ENCODE data around the gene DDX39A.
"Not testable (repeated sequence)": the region's sequence is repeated elsewhere in the genome, so short reads cannot be mapped to it uniquely, and the experiment has no call there.

Gene DDX39A

DNA sequence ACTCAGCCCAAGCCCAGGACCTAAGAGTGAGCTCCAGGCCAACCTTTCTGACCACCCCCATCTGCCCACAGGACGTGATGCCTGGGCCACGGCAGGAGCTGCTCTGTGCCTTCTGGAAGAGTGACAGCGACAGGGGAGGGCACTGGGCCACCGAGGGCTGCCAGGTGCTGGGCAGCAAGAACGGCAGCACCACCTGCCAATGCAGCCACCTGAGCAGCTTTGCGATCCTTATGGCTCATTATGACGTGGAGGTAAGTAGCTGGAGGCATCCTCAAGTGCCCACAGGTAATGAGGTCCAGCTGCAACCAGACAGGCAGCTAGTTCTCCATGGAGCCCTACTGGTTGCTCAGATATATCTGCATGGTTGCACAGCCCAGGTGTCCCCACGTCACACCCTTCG lies 14.8 kb downstream of the DDX39A start:
- Histone ChIP-seq H3K36me3 (ENCODE audit: low read length) (0 out of 2 replicates have a peak, but pooled peaks cover 3% of the 10 kb centered on the region), H3K4me2 (ENCODE audit: low read depth, low read length, poor library complexity, severe bottlenecking) (no peak overlapping the region), H2AFZ (ENCODE audit: low read depth, low read length, severe bottlenecking) (no peak overlapping the region), H3K27me3 (ENCODE audit: low read length) (no peaks in the 10 kb centered on the region), H3K4me3 (ENCODE audit: insufficient read depth, low read length, poor library complexity, severe bottlenecking) (no peak overlapping the region), H3K27ac (ENCODE audit: low read depth, low read length) (no peak overlapping the region), H3K9ac (ENCODE audit: low read length) (no peak overlapping the region), H4K20me1 (ENCODE audit: low read depth, low read length) (no peaks in the 10 kb centered on the region; the same call in 1 of the 2 replicates), H3K9me2 (replicated peaks; ENCODE audit: insufficient read depth, low read length) (no peaks in the 10 kb centered on the region), H3F3A (ENCODE audit: insufficient read depth) (peaks cover 12% of the 10 kb centered on the region; the same call in 1 of the 2 replicates), H3K9me3 (ENCODE audit: insufficient read depth, low read length) (no peaks in the 10 kb centered on the region), H3K79me2 (ENCODE audit: insufficient read depth, low read length) (no peaks in the 10 kb centered on the region)
- TF ChIP-seq EZH2phosphoT487 (conservative IDR thresholded peaks at IDR 0.05; ENCODE audit: low read length) (no peak), CTCF (IDR thresholded peaks at IDR 0.05; ENCODE audit: insufficient read depth, low read length, poor library complexity, severe bottlenecking) (no peak)

GRCh38 chr19:14403145-14403930 lies 15.8 kb downstream of the DDX39A start:
- H3K27me3 ChIP-seq (ENCODE audit: low read length); H3K27ac ChIP-seq (ENCODE audit: low read depth, low read length); H3F3A ChIP-seq (ENCODE audit: insufficient read depth); H3K9ac ChIP-seq (ENCODE audit: low read length); H3K9me2 ChIP-seq (replicated peaks; ENCODE audit: insufficient read depth, low read length); H3K79me2 ChIP-seq (ENCODE audit: insufficient read depth, low read length); H3K4me2 ChIP-seq (ENCODE audit: low read depth, low read length, poor library complexity, severe bottlenecking); H4K20me1 ChIP-seq (ENCODE audit: low read depth, low read length); H3K4me3 ChIP-seq (ENCODE audit: insufficient read depth, low read length, poor library complexity, severe bottlenecking); H3K36me3 ChIP-seq (ENCODE audit: low read length); H3K9me3 ChIP-seq (ENCODE audit: insufficient read depth, low read length); H2AFZ ChIP-seq (ENCODE audit: low read depth, low read length, severe bottlenecking): not testable (repeated sequence)

DNA sequence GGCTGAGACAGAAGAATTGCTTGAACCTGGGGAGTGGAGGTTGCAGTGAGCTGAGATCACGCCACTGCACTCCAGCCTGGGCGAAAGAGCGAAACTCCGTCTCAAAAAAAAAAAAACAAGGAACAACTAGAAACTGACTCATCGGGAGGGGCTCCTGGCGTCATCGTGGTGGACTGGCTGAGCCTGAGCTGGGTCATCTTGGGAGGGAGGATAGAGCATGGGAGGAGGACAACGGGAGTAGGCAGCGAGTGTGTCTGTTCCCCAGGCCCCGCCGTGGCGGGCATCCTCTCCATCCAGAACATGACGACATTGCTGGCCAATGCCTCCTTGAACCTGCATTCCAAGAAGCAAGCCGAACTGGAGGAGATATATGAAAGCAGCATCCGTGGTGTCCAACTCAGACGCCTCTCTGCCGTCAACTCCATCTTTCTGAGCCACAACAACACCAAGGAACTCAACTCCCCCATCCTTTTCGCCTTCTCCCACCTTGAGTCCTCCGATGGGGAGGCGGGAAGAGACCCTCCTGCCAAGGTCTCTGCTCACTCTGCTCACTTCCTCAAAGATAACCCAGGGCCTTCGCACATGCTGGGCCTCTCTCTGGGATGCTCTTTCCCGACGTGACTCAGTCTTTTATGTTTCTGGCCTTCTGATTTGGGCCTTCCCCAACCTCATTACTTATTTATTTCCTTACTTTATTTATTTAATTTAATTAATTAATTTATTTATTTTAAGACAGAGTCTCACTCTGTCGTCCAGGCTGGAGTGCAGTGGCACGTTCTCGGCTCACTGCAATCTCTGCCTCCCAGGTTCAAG lies 16.6 kb downstream of the DDX39A start:
- Histone ChIP-seq H2AFZ (ENCODE audit: low read depth, low read length, severe bottlenecking) (no peak overlapping the region), H3K9me2 (replicated peaks; ENCODE audit: insufficient read depth, low read length) (no peaks in the 10 kb centered on the region), H4K20me1 (ENCODE audit: low read depth, low read length) (no peaks in the 10 kb centered on the region), H3K36me3 (ENCODE audit: low read length) (0 out of 2 replicates have a peak, but pooled peaks cover 3% of the 10 kb centered on the region), H3K9me3 (ENCODE audit: insufficient read depth, low read length) (no peaks in the 10 kb centered on the region), H3K9ac (ENCODE audit: low read length) (no peak overlapping the region), H3K27ac (ENCODE audit: low read depth, low read length) (no peak overlapping the region), H3K27me3 (ENCODE audit: low read length) (no peaks in the 10 kb centered on the region), H3K4me3 (ENCODE audit: insufficient read depth, low read length, poor library complexity, severe bottlenecking) (no peak overlapping the region), H3F3A (ENCODE audit: insufficient read depth) (peaks cover 5% of the 10 kb centered on the region; the same call in 1 of the 2 replicates), H3K4me2 (ENCODE audit: low read depth, low read length, poor library complexity, severe bottlenecking) (no peak overlapping the region), H3K79me2 (ENCODE audit: insufficient read depth, low read length) (no peaks in the 10 kb centered on the region)
- TF ChIP-seq CTCF (IDR thresholded peaks at IDR 0.05; ENCODE audit: insufficient read depth, low read length, poor library complexity, severe bottlenecking) (no peak), EZH2phosphoT487 (conservative IDR thresholded peaks at IDR 0.05; ENCODE audit: low read length) (no peak)
